Activated CD4-positive, alpha-beta memory T cell treated with anti-CD3 and anti-CD28 coated beads for 36 hours (primary cell): ENCODE results near the gene ELAVL3. TPM values are rescaled to one million over a fixed set of nuclear protein-coding genes. Genes with fewer than 3 reads are reported as not detected.
A peak's percentile ranks its signal among the peaks of the same experiment; 100 is the strongest.
"Not testable (repeated sequence)": the region's sequence is repeated elsewhere in the genome, so short reads cannot be mapped to it uniquely, and the experiment has no call there.

Source experiments
- CTCF ChIA-PET: fragments of 350-600 bp; sonication (Branson Sonifier 250); formaldehyde crosslinking; loops from one replicate; lab custom pipeline; 2021; ENCODE audit warnings: antibody characterized with exemption, inconsistent platforms; lab: Charles Lee
- POLR2A ChIA-PET: fragments of 350-600 bp; sonication (Branson Sonifier 250); formaldehyde crosslinking; loops from one replicate; lab custom pipeline; 2021; ENCODE audit warnings: antibody characterized with exemption; lab: Charles Lee
- DNase-seq: peaks from one replicate; pipeline ENCODE4 v3.0.0-alpha.2; 2020
- H3K27ac Mint-ChIP-seq: one replicate; pipeline ENCODE4 v1.8.0; 2021; ENCODE audit warnings: mixed read lengths
- H3K27me3 Mint-ChIP-seq: one replicate; pipeline ENCODE4 v1.8.0; 2021; ENCODE audit warnings: mixed read lengths
- H3K36me3 Mint-ChIP-seq: one replicate; pipeline ENCODE4 v1.8.0; 2021; ENCODE audit warnings: mixed read lengths
- H3K4me1 Mint-ChIP-seq: one replicate; pipeline ENCODE4 v1.8.0; 2021; ENCODE audit warnings: low read depth, mixed read lengths
- H3K4me3 Mint-ChIP-seq: one replicate; pipeline ENCODE4 v1.8.0; 2021; ENCODE audit warnings: mild to moderate bottlenecking, mixed read lengths
- H3K9me3 Mint-ChIP-seq: one replicate; pipeline ENCODE4 v1.8.0; 2021; ENCODE audit warnings: mixed read lengths
- intact Hi-C: fragments of 100-400 bp; cut with micrococcal nuclease; formaldehyde crosslinking; loops from one replicate; pipeline ENCODE4 v1.15.1; 2023
- total RNA-seq, 2 experiments: library from RNA; stranded (reverse); gene quantifications; one replicate each; pipeline ENCODE4 v1.2.3, GENCODE V29; 2021

ELAVL3 gene
- total RNA-seq, 2 experiments from 2014 or later = not detected

- H3K36me3 Mint-ChIP-seq, H3K9me3 Mint-ChIP-seq, POLR2A ChIA-PET, intact Hi-C loops, H3K27me3 Mint-ChIP-seq, H3K4me1 Mint-ChIP-seq, CTCF ChIA-PET, H3K27ac Mint-ChIP-seq, DNase-seq, H3K4me3 Mint-ChIP-seq: not testable (repeated sequence)
Measured at GRCh38 chr19:11455233-11455554, 25.7 kb downstream of the ELAVL3 start.

- Mint-ChIP-seq H3K4me3 (no peak overlapping the region), H3K4me1 (no peaks in the 10 kb centered on the region)
- DNase-seq = peak; percentile 29
Measured at GRCh38 chr19:11453468-11454341, 27.1 kb downstream of the ELAVL3 start.

GRCh38 chr19:11452620-11453310, 28.1 kb downstream of the ELAVL3 start:
- Mint-ChIP-seq H3K9me3 (no peaks in the 10 kb centered on the region), H3K4me3 (no peak overlapping the region), H3K36me3 (peaks cover 7% of the 10 kb centered on the region), H3K27ac (no peak overlapping the region), H3K4me1 (no peaks in the 10 kb centered on the region), H3K27me3 (no peaks in the 10 kb centered on the region)
- ChIA-PET CTCF (interaction anchor here (0.6 to 1.5 kb wide), 3 partner anchors 9 to 30 kb away, joined by 3 to 5 read pairs (median 5); no protein-coding TSS in a partner anchor), POLR2A (no interaction called here)
- no peak for DNase-seq
- intact Hi-C loops = no loop called here

More at GRCh38 chr19:11453468-11454341, 27.1 kb downstream of the ELAVL3 start:
- Mint-ChIP-seq H3K9me3 (no peaks in the 10 kb centered on the region), H3K27ac (no peak overlapping the region), H3K36me3 (peaks cover 7% of the 10 kb centered on the region), H3K27me3 (peaks cover 6% of the 10 kb centered on the region)
- intact Hi-C loops = no loop called here
- ChIA-PET CTCF (no interaction called here), POLR2A (no interaction called here)

GRCh38 chr19:11451871-11452619, 28.8 kb downstream of the ELAVL3 start:
- Mint-ChIP-seq H3K4me3 (no peak overlapping the region), H3K9me3 (no peaks in the 10 kb centered on the region), H3K36me3 (peaks cover 7% of the 10 kb centered on the region), H3K27ac (no peak overlapping the region), H3K4me1 (no peaks in the 10 kb centered on the region), H3K27me3 (no peaks in the 10 kb centered on the region)
- intact Hi-C loops = no loop called here
- no peak for DNase-seq
- ChIA-PET POLR2A (no interaction called here), CTCF (interaction anchor here (0.6 to 1.5 kb wide), 4 partner anchors 8 to 147 kb away, joined by 3 to 5 read pairs (median 4); no protein-coding TSS in a partner anchor)

GRCh38 chr19:11451327-11451870, 29.4 kb downstream of the ELAVL3 start:
- intact Hi-C loops = no loop called here
- peaks cover 7% of the 10 kb centered on the region for H3K36me3 Mint-ChIP-seq

DNA sequence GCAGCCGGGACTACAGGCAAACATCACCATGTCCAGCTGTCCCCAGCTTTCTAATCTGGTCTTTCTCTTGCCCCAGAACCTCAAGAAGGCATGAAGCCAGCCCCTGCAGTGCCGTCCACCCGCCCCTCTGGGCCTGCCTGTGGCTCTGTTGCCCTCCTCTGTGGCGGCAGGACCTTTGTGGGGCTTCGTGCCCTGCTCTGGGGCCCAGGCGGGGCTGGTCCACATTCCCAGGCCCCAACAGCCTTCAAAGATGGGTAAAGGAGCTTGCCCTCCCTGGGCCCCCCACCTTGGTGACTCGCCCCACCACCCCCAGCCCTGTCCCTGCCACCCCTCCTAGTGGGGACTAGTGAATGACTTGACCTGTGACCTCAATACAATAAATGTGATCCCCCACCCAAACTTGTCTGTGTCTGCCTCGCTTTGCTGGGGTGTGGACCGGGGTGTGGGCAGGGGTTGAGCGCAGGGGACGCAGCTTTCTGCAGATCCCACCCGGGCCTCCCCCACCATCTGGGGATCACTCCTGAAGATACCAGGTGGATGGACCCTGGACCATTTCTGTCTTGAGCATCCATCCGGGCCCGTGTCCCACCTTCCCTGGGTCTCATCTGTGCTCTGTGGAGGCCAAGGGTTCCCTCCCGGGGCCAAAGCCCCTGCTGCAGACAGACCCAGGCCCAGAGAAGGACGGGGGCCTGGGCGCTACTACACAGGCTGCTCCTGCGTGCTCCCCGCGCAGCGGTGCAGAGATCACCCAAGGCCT, 30.1 kb downstream of the ELAVL3 start:
- Mint-ChIP-seq H3K4me3 (no peak overlapping the region), H3K9me3 (no peaks in the 10 kb centered on the region), H3K27ac (no peak overlapping the region), H3K4me1 (no peaks in the 10 kb centered on the region), H3K36me3 (peaks cover 7% of the 10 kb centered on the region), H3K27me3 (no peaks in the 10 kb centered on the region)
- POLR2A ChIA-PET = no interaction called here
- CTCF ChIA-PET = interaction anchor here (0.7 kb wide), 1 partner anchor 410 kb away, joined by 3 read pairs; no protein-coding TSS in a partner anchor
- DNase-seq = no peak
- intact Hi-C loops = no loop called here

More at GRCh38 chr19:11451327-11451870, 29.4 kb downstream of the ELAVL3 start:
- Mint-ChIP-seq H3K27ac (no peak overlapping the region), H3K4me1 (no peaks in the 10 kb centered on the region), H3K9me3 (no peaks in the 10 kb centered on the region), H3K4me3 (no peak overlapping the region), H3K27me3 (no peaks in the 10 kb centered on the region)
- ChIA-PET CTCF (interaction anchor here (1.5 kb wide), 1 partner anchor 31 kb away, joined by 5 read pairs; no protein-coding TSS in a partner anchor), POLR2A (no interaction called here)
- no peak for DNase-seq

DNA sequence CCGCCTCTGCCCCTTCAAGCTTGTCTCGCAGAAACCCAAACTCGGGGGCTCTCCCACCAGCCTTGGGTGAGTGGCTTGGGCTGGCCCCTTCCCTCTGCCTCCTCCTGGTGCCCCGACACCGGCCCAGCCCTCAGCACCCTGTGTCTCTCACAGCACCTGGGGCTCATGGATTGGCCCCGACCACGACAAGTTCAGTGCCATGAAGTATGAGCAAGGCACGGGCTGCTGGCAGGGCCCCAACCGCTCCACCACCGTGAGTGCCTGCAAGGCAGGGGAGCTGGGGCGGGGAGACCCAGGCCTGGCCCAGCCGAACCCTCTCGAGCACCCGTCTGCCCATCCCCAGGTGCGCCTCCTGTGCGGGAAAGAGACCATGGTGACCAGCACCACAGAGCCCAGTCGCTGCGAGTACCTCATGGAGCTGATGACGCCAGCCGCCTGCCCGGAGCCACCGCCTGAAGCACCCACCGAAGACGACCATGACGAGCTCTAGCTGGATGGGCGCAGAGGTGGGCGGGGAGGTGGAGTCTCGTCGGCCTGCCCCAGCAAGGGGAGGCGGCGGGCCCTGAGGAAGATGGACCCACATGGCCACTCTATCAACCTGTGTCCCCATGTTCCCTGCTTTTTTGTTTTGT, 31.8 kb downstream of the ELAVL3 start:
- intact Hi-C loops = no loop called here
- Mint-ChIP-seq H3K4me1 (no peaks in the 10 kb centered on the region), H3K27me3 (no peaks in the 10 kb centered on the region), H3K4me3 (no peak overlapping the region), H3K27ac (no peak overlapping the region), H3K9me3 (no peaks in the 10 kb centered on the region), H3K36me3 (peaks cover 15% of the 10 kb centered on the region)
- ChIA-PET CTCF (interaction anchor here (1.2 kb wide), 1 partner anchor 16 kb away, joined by 4 read pairs; no protein-coding TSS in a partner anchor), POLR2A (no interaction called here)
- no peak for DNase-seq

DNA sequence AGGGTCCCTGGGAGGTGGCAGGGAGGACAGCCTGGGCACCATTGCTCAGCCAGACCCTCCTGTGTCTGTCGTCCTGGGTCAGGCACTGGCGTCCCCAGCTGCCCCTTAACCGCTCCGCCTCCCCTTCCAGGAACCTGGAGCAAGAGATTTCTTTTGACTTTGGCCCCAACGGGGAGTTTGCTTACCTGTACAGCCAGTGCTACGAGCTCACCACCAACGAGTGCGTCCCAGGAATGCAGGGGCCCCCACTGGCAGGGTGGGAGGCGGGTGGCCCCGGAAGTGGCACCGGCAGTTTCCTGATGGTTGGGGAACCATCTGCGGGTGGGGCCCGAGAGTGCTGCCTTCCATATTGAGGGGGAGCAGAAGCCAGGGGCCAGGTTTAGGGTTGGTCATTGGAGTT, 32.4 kb downstream of the ELAVL3 start:
- intact Hi-C loops = no loop called here
- H3K4me1 Mint-ChIP-seq = no peaks in the 10 kb centered on the region
- H3K27ac Mint-ChIP-seq = no peak overlapping the region
- DNase-seq = no peak
- H3K36me3 Mint-ChIP-seq = peaks cover 17% of the 10 kb centered on the region
- ChIA-PET POLR2A (no interaction called here), CTCF (interaction anchor here (0.7 to 1.2 kb wide), 3 partner anchors 13 to 34 kb away, joined by 3 to 4 read pairs (median 4); partner anchors contain the start of genes ODAD3 and PRKCSH)
- no peaks in the 10 kb centered on the region for H3K27me3 Mint-ChIP-seq
- no peak overlapping the region for H3K4me3 Mint-ChIP-seq
- no peaks in the 10 kb centered on the region for H3K9me3 Mint-ChIP-seq

- Mint-ChIP-seq H3K36me3 (peaks cover 18% of the 10 kb centered on the region), H3K27me3 (no peaks in the 10 kb centered on the region), H3K4me3 (no peak overlapping the region), H3K4me1 (no peaks in the 10 kb centered on the region), H3K27ac (no peak overlapping the region), H3K9me3 (no peaks in the 10 kb centered on the region)
- ChIA-PET POLR2A (no interaction called here), CTCF (interaction anchor here (0.7 to 1.0 kb wide), 2 partner anchors 12 to 35 kb away, joined by 3 to 4 read pairs; partner anchors contain the start of genes ODAD3 and PRKCSH)
- no peak for DNase-seq
- intact Hi-C loops = no loop called here
Measured at GRCh38 chr19:11447347-11448262, 33.2 kb downstream of the ELAVL3 start.
